Lower leg skin (tissue), 3 donors: Measurements from ENCODE around the gene LCK.

Experiments
- CTCF ChIP-seq, 3 donors: fragments of 450-650 bp; IDR thresholded peaks; one replicate each; pipeline ENCODE4 v1.5.1; 2016; ENCODE audit warnings: antibody characterized with exemption in 3 of 3, mild to moderate bottlenecking in 3 of 3, moderate library complexity in 2 of 3
- POLR2A ChIP-seq, 2 donors: fragments of 450-650 bp; IDR thresholded peaks; one replicate each; pipeline ENCODE4 v1.6.1; 2016 to 2017; ENCODE audit warnings: antibody characterized with exemption in 2 of 2, mild to moderate bottlenecking in 1 of 2, moderate library complexity in 1 of 2

DNA sequence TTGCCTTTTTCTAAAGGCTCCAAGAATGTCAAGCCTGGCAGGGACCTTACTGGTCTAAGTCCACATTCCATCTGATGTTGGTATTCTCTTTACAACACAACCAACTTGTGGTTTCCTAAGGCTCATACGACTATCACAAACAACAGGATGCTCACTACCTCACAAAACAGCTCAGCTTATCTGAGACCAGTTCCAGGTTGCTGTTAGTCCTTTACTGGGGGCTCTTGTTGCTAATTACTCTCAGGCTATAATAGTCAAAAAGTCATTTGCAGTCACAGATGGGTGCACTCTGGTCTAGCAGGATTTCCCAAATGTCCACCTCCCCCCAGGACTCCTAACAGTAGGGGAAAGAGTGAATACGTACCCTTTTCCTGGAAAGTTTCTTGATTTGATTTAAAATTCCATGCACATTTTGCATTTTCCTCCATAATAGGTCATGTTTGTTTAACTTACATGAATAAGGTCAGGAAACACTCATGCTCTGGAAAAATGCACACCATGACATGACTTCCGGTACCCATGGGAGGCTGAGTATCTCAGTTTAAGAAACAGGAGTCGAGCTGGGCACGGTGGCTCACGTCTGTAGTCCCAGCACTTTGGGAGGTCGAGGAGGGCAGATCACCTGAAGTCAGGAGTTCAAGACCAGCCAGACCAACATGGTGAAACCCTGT lies 16.0 kb downstream of the LCK start:
- TF ChIP-seq CTCF (IDR thresholded peaks at IDR 0.05), result no peak
- TF ChIP-seq POLR2A (IDR thresholded peaks at IDR 0.05), result no peak
